ENCODE measurements around the gene COG8. TPM values are rescaled to one million over a fixed set of nuclear protein-coding genes. Genes with fewer than 3 reads are reported as not detected.

The COG8 gene
- polyA plus RNA-seq, 1 donor (not counting 4 experiments of a cell fraction or from before 2014, with no cell fraction given) = 16.0 TPM

GRCh38 chr16:69326172-69326873, 13.0 kb downstream of the COG8 start:
- Histone ChIP-seq H3K9ac (ENCODE audit: control insufficient read depth, extremely low read depth, insufficient read depth, low read length) (no peak overlapping the region), H3K9me3 (ENCODE audit: control insufficient read depth, low read depth, low read length) (no peaks in the 10 kb centered on the region), H3K4me2 (ENCODE audit: control insufficient read depth, extremely low read depth, insufficient read depth, low read depth, low read length) (no peak overlapping the region), H3K27ac (ENCODE audit: control insufficient read depth, insufficient read depth, low read length) (no peak overlapping the region), H3K4me3 (ENCODE audit: control insufficient read depth in 2 of 3, extremely low read depth in 1 of 3, insufficient read depth in 2 of 3, low read depth in 1 of 3, low read length in 3 of 3) (no peak overlapping the region), H2AFZ (ENCODE audit: control insufficient read depth, low read length) (no peak overlapping the region), H3K27me3 (ENCODE audit: control insufficient read depth, extremely low read depth, insufficient read depth, low read length) (no peaks in the 10 kb centered on the region), H3K36me3 (ENCODE audit: control insufficient read depth in 2 of 2, extremely low read depth in 1 of 2, insufficient read depth in 2 of 2, low read length in 2 of 2) (peaks cover 26 to 45% of the 10 kb centered on the region in 2 experiments), H3K79me2 (ENCODE audit: control insufficient read depth, insufficient read depth, low read length) (peaks cover 72% of the 10 kb centered on the region), H4K20me1 (ENCODE audit: control insufficient read depth, extremely low read depth, insufficient read depth, low read length) (peaks cover 11% of the 10 kb centered on the region), H3K9me1 (ENCODE audit: control insufficient read depth, extremely low read depth, insufficient read depth, low read length) (no peaks in the 10 kb centered on the region), H3K4me1 (ENCODE audit: control insufficient read depth, extremely low read depth, insufficient read depth, low read length) (peaks cover 15% of the 10 kb centered on the region)
- no peak for TF ChIP-seq CTCF (optimal IDR thresholded peaks at IDR 0.05 in 1 of 3, IDR thresholded peaks at IDR 0.05 in 1 of 3, conservative IDR thresholded peaks at IDR 0.05 in 1 of 3; ENCODE audit: extremely low read depth in 1 of 3, insufficient read depth in 2 of 3, low read length in 3 of 3)
- no peak for TF ChIP-seq EZH2 (IDR thresholded peaks at IDR 0.05; ENCODE audit: low read length)
- FAIRE-seq (no peak), DNase-seq (ENCODE audit: low read depth, low spot score) (no peak)
- dilution Hi-C loops (cut with MboI; ENCODE audit: extremely low pct_ligation_motif_present, low sequenced_read_pairs) = no loop called here

GRCh38 chr16:69325784-69326171, 13.6 kb downstream of the COG8 start:
- Histone ChIP-seq H3K27me3 (ENCODE audit: control insufficient read depth, extremely low read depth, insufficient read depth, low read length) (no peaks in the 10 kb centered on the region), H3K4me1 (ENCODE audit: control insufficient read depth, extremely low read depth, insufficient read depth, low read length) (peaks cover 15% of the 10 kb centered on the region), H3K9ac (ENCODE audit: control insufficient read depth, extremely low read depth, insufficient read depth, low read length) (no peak overlapping the region), H3K79me2 (ENCODE audit: control insufficient read depth, insufficient read depth, low read length) (peaks cover 76% of the 10 kb centered on the region), H4K20me1 (ENCODE audit: control insufficient read depth, extremely low read depth, insufficient read depth, low read length) (peaks cover 13% of the 10 kb centered on the region), H3K36me3 (ENCODE audit: control insufficient read depth in 2 of 2, extremely low read depth in 1 of 2, insufficient read depth in 2 of 2, low read length in 2 of 2) (peaks cover 30 to 50% of the 10 kb centered on the region in 2 experiments), H3K4me3 (ENCODE audit: control insufficient read depth in 2 of 3, extremely low read depth in 1 of 3, insufficient read depth in 2 of 3, low read depth in 1 of 3, low read length in 3 of 3) (no peak overlapping the region), H3K27ac (ENCODE audit: control insufficient read depth, insufficient read depth, low read length) (no peak overlapping the region), H3K4me2 (ENCODE audit: control insufficient read depth, extremely low read depth, insufficient read depth, low read depth, low read length) (no peak overlapping the region), H3K9me3 (ENCODE audit: control insufficient read depth, low read depth, low read length) (no peaks in the 10 kb centered on the region), H2AFZ (ENCODE audit: control insufficient read depth, low read length) (no peak overlapping the region), H3K9me1 (ENCODE audit: control insufficient read depth, extremely low read depth, insufficient read depth, low read length) (no peaks in the 10 kb centered on the region)
- DNase-seq (ENCODE audit: low read depth, low spot score) = no peak
- FAIRE-seq = no peak
- dilution Hi-C loops (cut with MboI; ENCODE audit: extremely low pct_ligation_motif_present, low sequenced_read_pairs) = no loop called here
- TF ChIP-seq EZH2 (IDR thresholded peaks at IDR 0.05; ENCODE audit: low read length) (no peak), CTCF (optimal IDR thresholded peaks at IDR 0.05 in 1 of 3, IDR thresholded peaks at IDR 0.05 in 1 of 3, conservative IDR thresholded peaks at IDR 0.05 in 1 of 3; ENCODE audit: extremely low read depth in 1 of 3, insufficient read depth in 2 of 3, low read length in 3 of 3) (no peak)
